ENCODE results near the gene MEI1. TPM values are rescaled to one million over a fixed set of nuclear protein-coding genes. Genes with fewer than 3 reads are reported as not detected.

The MEI1 gene
- total and polyA plus RNA-seq, 4 donors, result 3.4 to 18.0 (median 6.7) TPM

DNA sequence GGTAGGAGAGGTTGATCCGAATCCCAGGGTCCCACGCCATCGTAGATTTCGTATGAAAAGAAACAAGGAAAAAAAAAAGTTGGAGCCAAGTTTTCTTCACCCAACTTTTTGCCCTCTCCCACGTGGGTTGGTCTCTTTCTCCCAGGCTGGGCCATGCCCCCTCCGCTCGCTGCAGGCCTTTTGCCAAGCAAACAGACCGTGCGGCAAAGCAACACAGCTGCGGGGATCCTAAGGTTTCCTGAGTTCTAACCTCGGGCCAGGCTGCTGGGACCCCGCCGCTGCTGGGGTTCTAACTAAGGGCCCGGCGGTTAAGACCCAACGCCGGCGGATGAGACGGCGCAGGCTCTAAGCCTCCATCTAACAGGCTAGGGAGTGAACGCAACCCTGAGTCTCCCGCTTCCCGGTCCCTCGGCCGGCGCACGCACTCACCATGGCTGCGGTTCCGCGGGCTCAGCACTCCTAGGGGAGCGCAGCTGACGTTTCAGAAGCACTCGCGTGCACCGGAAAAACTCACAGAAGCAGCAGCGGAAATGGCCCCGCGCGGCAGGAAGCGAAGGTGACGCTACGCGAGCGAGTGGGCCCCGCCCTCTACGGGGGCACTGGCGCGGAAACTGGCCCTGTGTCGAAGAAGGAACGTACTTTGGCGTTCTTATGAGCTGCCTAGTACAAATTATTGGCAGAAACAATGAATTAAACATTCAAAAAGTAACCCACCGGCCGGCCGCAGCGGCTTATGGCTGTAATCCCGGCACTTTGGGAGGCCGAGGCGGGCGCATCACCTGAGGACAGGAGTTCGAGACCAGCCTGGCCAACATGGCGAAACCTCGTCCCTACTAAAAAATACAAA is 10.7 kb upstream of the MEI1 start, which contains the start of gene SNU13:
SNU13 (minus strand) TSS at position 503 of the 847 bp plus-strand sequence; CDS start at position 432, 71 bp downstream.
- WGBS, 2 donors, result 1% methylated on average over 62 of the region's 62 CpGs
- TF ChIP-seq, protein P1, sequence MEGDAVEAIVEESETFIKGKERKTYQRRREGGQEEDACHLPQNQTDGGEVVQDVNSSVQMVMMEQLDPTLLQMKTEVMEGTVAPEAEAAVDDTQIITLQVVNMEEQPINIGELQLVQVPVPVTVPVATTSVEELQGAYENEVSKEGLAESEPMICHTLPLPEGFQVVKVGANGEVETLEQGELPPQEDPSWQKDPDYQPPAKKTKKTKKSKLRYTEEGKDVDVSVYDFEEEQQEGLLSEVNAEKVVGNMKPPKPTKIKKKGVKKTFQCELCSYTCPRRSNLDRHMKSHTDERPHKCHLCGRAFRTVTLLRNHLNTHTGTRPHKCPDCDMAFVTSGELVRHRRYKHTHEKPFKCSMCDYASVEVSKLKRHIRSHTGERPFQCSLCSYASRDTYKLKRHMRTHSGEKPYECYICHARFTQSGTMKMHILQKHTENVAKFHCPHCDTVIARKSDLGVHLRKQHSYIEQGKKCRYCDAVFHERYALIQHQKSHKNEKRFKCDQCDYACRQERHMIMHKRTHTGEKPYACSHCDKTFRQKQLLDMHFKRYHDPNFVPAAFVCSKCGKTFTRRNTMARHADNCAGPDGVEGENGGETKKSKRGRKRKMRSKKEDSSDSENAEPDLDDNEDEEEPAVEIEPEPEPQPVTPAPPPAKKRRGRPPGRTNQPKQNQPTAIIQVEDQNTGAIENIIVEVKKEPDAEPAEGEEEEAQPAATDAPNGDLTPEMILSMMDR (IDR thresholded peaks at IDR 0.05; ENCODE audit: control extremely low read depth, extremely low read depth), result peak; percentile 3
- peaks cover 0 to 8% (median 4%) of the 10 kb centered on the region in 5 donors for H3K4me1 ChIP-seq (ENCODE audit: control insufficient read depth in 5 of 5, insufficient read depth in 5 of 5, low read length in 5 of 5)
- H3K9ac ChIP-seq (ENCODE audit: insufficient read depth in 1 of 2, low read length in 2 of 2), result peak within 1 kb of the TSS; percentile 77 to 85
- H3K4me3 ChIP-seq, result peak within 1 kb of the TSS; percentile 70
- no peaks in the 10 kb centered on the region for H3K27me3 ChIP-seq (ENCODE audit: control insufficient read depth in 3 of 3, insufficient read depth in 3 of 3, low read length in 2 of 3)
- H3K27ac ChIP-seq (ENCODE audit: low read depth in 1 of 2, low read length in 1 of 2), result peak within 1 kb of the TSS; percentile 93 to 95
- H3K36me3 ChIP-seq (ENCODE audit: control insufficient read depth in 4 of 4, insufficient read depth in 4 of 4, low read length in 4 of 4), result peaks cover 0 to 3% (median 0%) of the 10 kb centered on the region in 4 donors
- ATAC-seq (ENCODE audit: insufficient read depth, low FRiP score) (peak; percentile 96), DNase-seq (peak; percentile 93 to 96 (median 96))
- H3K9me3 ChIP-seq (ENCODE audit: control insufficient read depth in 4 of 4, insufficient read depth in 3 of 4, low read length in 3 of 4), result no peaks in the 10 kb centered on the region

DNA sequence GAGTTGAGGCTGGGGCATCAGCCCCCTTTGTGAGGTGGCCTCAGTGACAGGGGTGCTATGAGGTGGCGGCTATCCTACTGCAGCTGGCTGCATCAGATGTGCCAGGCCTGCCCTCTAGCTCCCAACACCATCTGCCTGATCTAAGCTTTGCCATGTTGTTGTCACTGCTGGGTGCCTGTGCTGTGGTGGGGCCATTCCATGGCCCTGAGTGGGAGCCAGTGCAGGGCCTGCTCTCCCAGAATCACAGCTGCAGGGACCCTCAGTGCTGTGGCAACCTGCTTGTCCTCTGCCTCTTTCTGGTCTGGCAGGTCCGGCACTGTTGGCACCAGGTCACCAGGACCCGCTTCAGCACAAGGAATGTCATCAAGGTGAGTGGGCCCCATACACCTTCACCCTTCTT is 8.8 kb upstream of the MEI1 start:
- Histone ChIP-seq H3K27ac (ENCODE audit: low read depth in 1 of 2, low read length in 1 of 2) (no peak overlapping the region), H3K9me3 (ENCODE audit: control insufficient read depth in 4 of 4, insufficient read depth in 3 of 4, low read length in 3 of 4) (no peaks in the 10 kb centered on the region), H3K9ac (ENCODE audit: insufficient read depth in 1 of 2, low read length in 2 of 2) (no peak overlapping the region), H3K36me3 (ENCODE audit: control insufficient read depth in 4 of 4, insufficient read depth in 4 of 4, low read length in 4 of 4) (peaks cover 0 to 5% (median 0%) of the 10 kb centered on the region in 4 donors), H3K4me1 (ENCODE audit: control insufficient read depth in 5 of 5, insufficient read depth in 5 of 5, low read length in 5 of 5) (peaks cover 0 to 8% (median 4%) of the 10 kb centered on the region in 5 donors), H3K4me3 (no peak overlapping the region), H3K27me3 (ENCODE audit: control insufficient read depth in 3 of 3, insufficient read depth in 3 of 3, low read length in 2 of 3) (no peaks in the 10 kb centered on the region)
- ATAC-seq (ENCODE audit: insufficient read depth, low FRiP score) (no peak), DNase-seq (no peak)
- TF ChIP-seq, protein P1 (IDR thresholded peaks at IDR 0.05; ENCODE audit: control extremely low read depth, extremely low read depth), result no peak
- 94 to 97% methylated on average over 3 of the region's 3 CpGs for WGBS, 2 donors

DNA sequence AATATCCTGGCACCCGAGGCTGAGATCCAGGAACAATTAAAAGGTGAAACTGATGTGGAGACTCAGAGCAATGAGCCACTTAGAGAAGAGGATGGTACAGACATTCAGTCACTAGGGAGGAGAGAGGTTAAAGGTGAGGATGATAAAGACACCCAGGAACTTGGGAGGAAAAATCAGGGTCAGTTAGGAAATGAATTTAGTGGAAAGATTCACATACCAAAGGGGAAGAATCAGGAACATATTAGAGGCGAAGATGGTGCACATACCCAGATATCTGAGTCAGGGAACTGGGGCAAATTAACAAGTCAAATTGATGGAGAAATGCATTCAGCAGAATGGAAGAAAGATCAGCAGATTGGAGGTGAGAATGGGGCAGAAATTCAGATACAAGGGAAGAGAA is 4.1 kb upstream of the MEI1 start:
- no peak for ATAC-seq (ENCODE audit: insufficient read depth, low FRiP score)
- no peaks in the 10 kb centered on the region for H3K9me3 ChIP-seq (ENCODE audit: control insufficient read depth in 4 of 4, insufficient read depth in 3 of 4, low read length in 3 of 4)
- 84 to 91% methylated on average over 2 of the region's 2 CpGs for WGBS, 2 donors
- TF ChIP-seq, protein P1 (IDR thresholded peaks at IDR 0.05; ENCODE audit: control extremely low read depth, extremely low read depth), result no peak
- peaks cover 0 to 11% (median 4%) of the 10 kb centered on the region in 5 donors for H3K4me1 ChIP-seq (ENCODE audit: control insufficient read depth in 5 of 5, insufficient read depth in 5 of 5, low read length in 5 of 5)
- H3K27ac ChIP-seq (ENCODE audit: low read depth in 1 of 2, low read length in 1 of 2), result no peak overlapping the region
- no peaks in the 10 kb centered on the region for H3K27me3 ChIP-seq (ENCODE audit: control insufficient read depth in 3 of 3, insufficient read depth in 3 of 3, low read length in 2 of 3)
- H3K36me3 ChIP-seq (ENCODE audit: control insufficient read depth in 4 of 4, insufficient read depth in 4 of 4, low read length in 4 of 4), result peaks cover 0 to 5% (median 0%) of the 10 kb centered on the region in 4 donors
- no peak overlapping the region for H3K4me3 ChIP-seq
- no peak for DNase-seq
- H3K9ac ChIP-seq (ENCODE audit: insufficient read depth in 1 of 2, low read length in 2 of 2), result no peak overlapping the region

Measured in lung (tissue), 12 donors.